Measurements from ENCODE around the gene UGT8.

DNA sequence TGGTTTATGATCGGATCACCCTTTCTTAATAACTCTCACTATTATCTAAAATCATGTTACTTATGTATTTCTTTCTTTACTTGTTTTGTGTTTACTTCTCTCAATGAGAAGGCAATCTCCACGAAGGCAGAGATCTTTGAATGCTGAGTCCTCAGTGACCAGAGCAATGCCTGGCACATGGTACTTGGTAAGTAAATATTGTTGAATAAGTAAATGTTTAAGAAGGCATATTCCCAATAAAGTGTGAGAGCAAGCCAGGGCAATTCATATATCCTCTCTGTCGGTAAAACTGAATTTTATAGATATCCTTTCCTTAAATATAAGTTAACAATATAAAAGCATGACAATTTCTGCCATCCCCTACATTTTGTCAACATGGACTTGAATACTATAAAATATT lies 94.4 kb downstream of the UGT8 start:
- TF ChIP-seq ZNF274 (IDR thresholded peaks at IDR 0.05; ENCODE audit: low read length): no peak
- no peak for TF ChIP-seq ZNF274 (tag by site-specific recombination; IDR thresholded peaks at IDR 0.05; ENCODE audit: borderline replicate concordance)
- TF ChIP-seq ZNF10 (tag by site-specific recombination; IDR thresholded peaks at IDR 0.05): no peak
- no peak for TF ChIP-seq ZNF704 (tag by site-specific recombination; IDR thresholded peaks at IDR 0.05)
- TF ChIP-seq CTCF (tag by site-specific recombination; IDR thresholded peaks at IDR 0.05): no peak

Measured in HEK293 (cell line).